ENCODE data around the gene FAM83F.

GRCh38 chr22:40021401-40022000 is 26.7 kb downstream of the FAM83F start:
- no peak for TF ChIP-seq CTCF (IDR thresholded peaks at IDR 0.05)
- TF ChIP-seq POLR2A (IDR thresholded peaks at IDR 0.05), result no peak
- no peak for TF ChIP-seq POLR2AphosphoS5 (IDR thresholded peaks at IDR 0.05; ENCODE audit: insufficient read depth in 1 of 2, low read depth in 1 of 2)

All from vagina (tissue), 2 donors.